Fibroblast of skin of left biceps (primary cell): ENCODE data around the gene GTF2IRD1.
"Not testable (repeated sequence)": the region's sequence is repeated elsewhere in the genome, so short reads cannot be mapped to it uniquely, and the experiment has no call there.

Experiments
- DNase-seq, 2 experiments: peaks; one replicate each; pipeline ENCODE4 v3.0.0-alpha.2; 2013; ENCODE audit warnings: low read depth in 2 of 2

GTF2IRD1 gene

GRCh38 chr7:74429153-74429747 lies 24.5 kb upstream of the GTF2IRD1 start:
- DNase-seq: peak; percentile 50 to 57

GRCh38 chr7:74430409-74430808 lies 23.3 kb upstream of the GTF2IRD1 start:
- not testable (repeated sequence) for DNase-seq

- no peak for DNase-seq
Measured at GRCh38 chr7:74430961-74431466, 22.7 kb upstream of the GTF2IRD1 start.

- DNase-seq: not testable (repeated sequence)
Measured at GRCh38 chr7:74437291-74437571, 16.5 kb upstream of the GTF2IRD1 start.

GRCh38 chr7:74438327-74438726 lies 15.4 kb upstream of the GTF2IRD1 start:
- DNase-seq: no peak

GRCh38 chr7:74439541-74439940 lies 14.2 kb upstream of the GTF2IRD1 start:
- no peak for DNase-seq

GRCh38 chr7:74440143-74440542 lies 13.6 kb upstream of the GTF2IRD1 start:
- not testable (repeated sequence) for DNase-seq

- no peak for DNase-seq
Measured at GRCh38 chr7:74441801-74442200, 11.9 kb upstream of the GTF2IRD1 start.

GRCh38 chr7:74443543-74444247 lies 10.0 kb upstream of the GTF2IRD1 start:
- no peak for DNase-seq

- no peak for DNase-seq
Measured at GRCh38 chr7:74449144-74449543, 4.6 kb upstream of the GTF2IRD1 start.

- DNase-seq: no peak
Measured at GRCh38 chr7:74449809-74450397, 3.8 kb upstream of the GTF2IRD1 start.

- DNase-seq: no peak
Measured at GRCh38 chr7:74452748-74453321, 871 bp upstream of the GTF2IRD1 start.

GRCh38 chr7:74454021-74454924 lies 567 bp downstream of the GTF2IRD1 start:
- DNase-seq: no peak

GRCh38 chr7:74454925-74455288 lies 1.2 kb downstream of the GTF2IRD1 start:
- DNase-seq: no peak

GRCh38 chr7:74455291-74455804 lies 1.6 kb downstream of the GTF2IRD1 start:
- no peak for DNase-seq

GRCh38 chr7:74455928-74456327 lies 2.2 kb downstream of the GTF2IRD1 start:
- no peak for DNase-seq

- DNase-seq: no peak
Measured at GRCh38 chr7:74457007-74457406, 3.3 kb downstream of the GTF2IRD1 start.

GRCh38 chr7:74461970-74462706 lies 8.4 kb downstream of the GTF2IRD1 start:
- DNase-seq: no peak

GRCh38 chr7:74462707-74463100 lies 9.0 kb downstream of the GTF2IRD1 start:
- DNase-seq: no peak

GRCh38 chr7:74464931-74465886 lies 11.5 kb downstream of the GTF2IRD1 start:
- DNase-seq: no peak
